Measurements from ENCODE around the gene DGKH.

GRCh38 chr13:42048684-42049453, 421 bp downstream of the DGKH start:
- TF ChIP-seq CTCF (IDR thresholded peaks at IDR 0.05) (peak in 2 of 3 experiments; percentile 9 to 36), POLR2AphosphoS5 (IDR thresholded peaks at IDR 0.05) (peak; percentile 62 to 71)

Measured in esophagus muscularis mucosa (tissue), 3 donors.